Smooth muscle cell (in vitro differentiated cells): ENCODE data around the gene HOXB8. TPM values are rescaled to one million over a fixed set of nuclear protein-coding genes. Genes with fewer than 3 reads are reported as not detected.

Experiments
- DNase-seq: peaks from one replicate; lab custom pipeline; 2025; ENCODE audit not compliant: unreplicated experiment; lab: John Stamatoyannopoulos, UW
- H2AFZ ChIP-seq: fragments of 200-600 bp; sonication (generic); 2 replicates; pipeline ENCODE4 v1.6.0; 2016; ENCODE audit warnings: antibody characterized with exemption, low read depth, mild to moderate bottlenecking
- H3F3A ChIP-seq: fragments of 200-600 bp; sonication (generic); 2 replicates; pipeline ENCODE4 v1.6.0; 2017; ENCODE audit warnings: antibody characterized with exemption, low read depth
- H3K27ac ChIP-seq: fragments of 200-600 bp; sonication (generic); 2 replicates; pipeline ENCODE4 v1.5.1; 2016; ENCODE audit warnings: low read depth, mild to moderate bottlenecking
- H3K27me3 ChIP-seq: fragments of 200-600 bp; sonication (generic); 2 replicates; pipeline ENCODE4 v1.6.1; 2016; ENCODE audit warnings: low read depth, mild to moderate bottlenecking
- H3K36me3 ChIP-seq: fragments of 200-600 bp; sonication (generic); 2 replicates; pipeline ENCODE4 v1.5.1; 2016; ENCODE audit warnings: low read depth
- H3K4me1 ChIP-seq: fragments of 200-600 bp; sonication (generic); 2 replicates; pipeline ENCODE4 v1.5.1; 2016; ENCODE audit warnings: low read depth
- H3K4me2 ChIP-seq: fragments of 200-600 bp; sonication (generic); 2 replicates; pipeline ENCODE4 v1.6.0; 2016; ENCODE audit warnings: mild to moderate bottlenecking
- H3K4me3 ChIP-seq: fragments of 200-600 bp; sonication (generic); 2 replicates; pipeline ENCODE4 v1.5.1; 2016; ENCODE audit warnings: mild to moderate bottlenecking
- H3K79me2 ChIP-seq: fragments of 200-600 bp; sonication (generic); 2 replicates; pipeline ENCODE4 v1.6.0; 2016; ENCODE audit warnings: low read depth, mild to moderate bottlenecking
- H3K9ac ChIP-seq: fragments of 200-600 bp; sonication (generic); 2 replicates; pipeline ENCODE4 v1.6.0; 2016; ENCODE audit warnings: low read depth
- H3K9me3 ChIP-seq: fragments of 200-600 bp; sonication (generic); replicated peaks from 2 replicates; pipeline ENCODE4 v1.5.1; 2016; ENCODE audit warnings: low read depth
- H4K20me1 ChIP-seq: fragments of 200-600 bp; sonication (generic); 2 replicates; pipeline ENCODE4 v1.6.0; 2016; ENCODE audit warnings: low read depth
- CTCF ChIP-seq: fragments of 200-600 bp; sonication (generic); IDR thresholded peaks from 2 replicates; pipeline ENCODE4 v1.5.1; 2017; ENCODE audit warnings: borderline replicate concordance, mild to moderate bottlenecking, antibody characterized with exemption; ENCODE audit not compliant: insufficient read depth, poor library complexity, severe bottlenecking
- WGBS: methylation state at CpG from one replicate; pipeline ENCODE4 v1.1.7; 2016; ENCODE audit warnings: low lambda C conversion rate; 5-methylcytosine and 5-hydroxymethylcytosine counted together
- polyA plus RNA-seq: library from polyadenylated mRNA; unstranded; fragments of >200 nt; fragmentation: Nextera tagmentation; extraction: Ambion mirVana; gene quantifications from 2 replicates; pipeline ENCODE4 v1.2.1, GENCODE V29; 2016
- total RNA-seq: library from RNA; depleted of rRNA; stranded (reverse); fragments of >200 nt; gene quantifications from 2 replicates; pipeline ENCODE4 v1.2.3, GENCODE V29; 2014

The HOXB8 gene
- total and polyA plus RNA-seq, 2 experiments from 2014 or later: 0.94 to 2.0 TPM

- no peaks in the 10 kb centered on the region for H3K36me3 ChIP-seq
- H3K79me2 ChIP-seq: peaks cover 74% of the 10 kb centered on the region
- no peak overlapping the region for H3K27ac ChIP-seq
- H3K4me1 ChIP-seq: no peaks in the 10 kb centered on the region
- TF ChIP-seq CTCF: no peak
- H3K4me3 ChIP-seq: no peak overlapping the region
- no peaks in the 10 kb centered on the region for H3K9me3 ChIP-seq
- WGBS: 86% methylated on average over 1 of the region's 1 CpG
- no peak overlapping the region for H3K4me2 ChIP-seq
- H3K9ac ChIP-seq: no peak overlapping the region
- peaks cover 25% of the 10 kb centered on the region for H4K20me1 ChIP-seq
- no peaks in the 10 kb centered on the region for H3K27me3 ChIP-seq
- no peak overlapping the region for H2AFZ ChIP-seq
- H3F3A ChIP-seq: peaks cover 17% of the 10 kb centered on the region
- no peak for DNase-seq
Observed at GRCh38 chr17:48649741-48650140, 34.6 kb upstream of the HOXB8 start.

- peaks cover 22% of the 10 kb centered on the region for H4K20me1 ChIP-seq
- no peak for DNase-seq
- peaks cover 88% of the 10 kb centered on the region for H3K79me2 ChIP-seq
- no peak overlapping the region for H2AFZ ChIP-seq
- H3K27ac ChIP-seq: no peak overlapping the region
- H3K9ac ChIP-seq: no peak overlapping the region
- 91% methylated on average over 1 of the region's 1 CpG for WGBS
- peak overlapping the region; percentile 92 for H3K4me2 ChIP-seq
- no peaks in the 10 kb centered on the region for H3K27me3 ChIP-seq
- peaks cover 7% of the 10 kb centered on the region for H3K4me1 ChIP-seq
- TF ChIP-seq CTCF: no peak
- H3K4me3 ChIP-seq: no peak overlapping the region
- H3K36me3 ChIP-seq: no peaks in the 10 kb centered on the region
- no peaks in the 10 kb centered on the region for H3K9me3 ChIP-seq
- peaks cover 27% of the 10 kb centered on the region for H3F3A ChIP-seq
Observed at GRCh38 chr17:48647963-48648245, 32.8 kb upstream of the HOXB8 start.

- Histone ChIP-seq H3K27ac (peak overlapping the region; percentile 92), H3K9ac (peak overlapping the region; percentile 80), H4K20me1 (peaks cover 22% of the 10 kb centered on the region), H3K4me2 (peak overlapping the region; percentile 92), H3F3A (peaks cover 27% of the 10 kb centered on the region), H3K4me3 (peak overlapping the region; percentile 55), H3K36me3 (no peaks in the 10 kb centered on the region), H3K79me2 (peaks cover 89% of the 10 kb centered on the region), H2AFZ (peak overlapping the region; percentile 79), H3K4me1 (peaks cover 7% of the 10 kb centered on the region), H3K27me3 (no peaks in the 10 kb centered on the region), H3K9me3 (no peaks in the 10 kb centered on the region)
- TF ChIP-seq CTCF: no peak
- no peak for DNase-seq
- WGBS: 3% methylated on average over 11 of the region's 30 CpGs
Observed at GRCh38 chr17:48647103-48647962, 32.2 kb upstream of the HOXB8 start.
